Measurements from ENCODE around the gene RAB44. TPM values are rescaled to one million over a fixed set of nuclear protein-coding genes. Genes with fewer than 3 reads are reported as not detected.

The RAB44 gene
- total and polyA plus RNA-seq, 2 of the 4 experiments (the other 2 are of a cell fraction): 0.03 TPM; not detected in 1

- no peak overlapping the region for H4K8ac ChIP-seq (ENCODE audit: low read depth in 2 of 2, low read length in 2 of 2)
- BruUV-seq (replicated peaks): no TSS peak
- no peak overlapping the region for H2BK120ac ChIP-seq (ENCODE audit: low read depth, low read length)
- H3K4me3 ChIP-seq (ENCODE audit: insufficient read depth, low read depth, low read length): no peak overlapping the region
- no peak overlapping the region for H3K4me2 ChIP-seq (ENCODE audit: low read depth, low read length)
- no peak overlapping the region for H4K91ac ChIP-seq (ENCODE audit: insufficient read depth, low read depth, low read length)
- H3K14ac ChIP-seq (replicated peaks; ENCODE audit: low read depth, low read length): no peak overlapping the region
- H2AK9ac ChIP-seq (replicated peaks; ENCODE audit: low read depth, low read length, poor library complexity): no peak overlapping the region
- no peak overlapping the region for H2BK15ac ChIP-seq (ENCODE audit: low read depth, low read length)
- H4K5ac ChIP-seq (ENCODE audit: low read depth, low read length): no peak overlapping the region
- no peaks in the 10 kb centered on the region for H3K36me3 ChIP-seq (ENCODE audit: control insufficient read depth, insufficient read depth, low read length)
- no peaks in the 10 kb centered on the region for H4K20me1 ChIP-seq (ENCODE audit: insufficient read depth, low read length)
- DNase-seq (no peak), ATAC-seq (ENCODE audit: low read depth) (no peak)
- in situ Hi-C loops (cut with MboI; ENCODE audit: low sequenced_read_pairs) (no loop called here), dilution Hi-C loops (cut with HindIII; ENCODE audit: low sequenced_read_pairs, unreplicated experiment) (no loop called here), intact Hi-C loops (cut with micrococcal nuclease) (no loop called here)
- H2BK20ac ChIP-seq (ENCODE audit: low read depth, low read length): no peak overlapping the region
- POLR2A ChIA-PET (ENCODE audit: unreplicated experiment): interaction anchor here (0.6 kb wide), 1 partner anchor 115 kb away, joined by 10 read pairs; no protein-coding TSS in a partner anchor
- no peak overlapping the region for H3K23ac ChIP-seq (ENCODE audit: low read depth, low read length)
- H3K27ac ChIP-seq (ENCODE audit: insufficient read depth, low read length): no peak overlapping the region
- no peaks in the 10 kb centered on the region for H3K9me1 ChIP-seq (ENCODE audit: insufficient read depth, low read length)
- CTCF ChIA-PET: no interaction called here
- no peak overlapping the region for H2AFZ ChIP-seq (replicated peaks; ENCODE audit: low read length, poor library complexity)
- no peak overlapping the region for H3K4ac ChIP-seq (ENCODE audit: low read depth, low read length)
- H3K9ac ChIP-seq (ENCODE audit: low read depth, low read length): no peak overlapping the region
- TF ChIP-seq ELK1 (IDR thresholded peaks at IDR 0.05; ENCODE audit: borderline replicate concordance, low read depth, low read length): no peak
- no peaks in the 10 kb centered on the region for H3K79me1 ChIP-seq (ENCODE audit: low read depth in 1 of 2, low read length in 2 of 2)
- H3K9me3 ChIP-seq (ENCODE audit: control insufficient read depth, insufficient read depth, low read length): no peaks in the 10 kb centered on the region
- WGBS, 2 experiments (ENCODE audit: extremely low coverage in 2 of 2, insufficient read length in 1 of 2): 69% methylated on average over 3 of the region's 7 CpGs; no CpG with 5 or more reads in 1 of the 2 experiments
- no peak overlapping the region for H2BK5ac ChIP-seq (ENCODE audit: low read depth, low read length, poor library complexity, severe bottlenecking)
- H3K4me1 ChIP-seq (ENCODE audit: control insufficient read depth, insufficient read depth, low read length): no peaks in the 10 kb centered on the region
- no peak overlapping the region for H2AK5ac ChIP-seq (ENCODE audit: low read depth, low read length)
- H3K27me3 ChIP-seq (ENCODE audit: control insufficient read depth, insufficient read depth, low read length): peaks cover 46% of the 10 kb centered on the region
- H3K56ac ChIP-seq (ENCODE audit: extremely low read depth, insufficient read depth, low read length): no peak overlapping the region
- no peak overlapping the region for H3K18ac ChIP-seq (ENCODE audit: low read depth, low read length)
Measured at GRCh38 chr6:36715469-36715868, 17.8 kb downstream of the RAB44 start.

Data from IMR-90 (cell line).